Panc1 (cell line): ENCODE data around the gene SFSWAP. TPM values are rescaled to one million over a fixed set of nuclear protein-coding genes. Genes with fewer than 3 reads are reported as not detected.

ENCODE experiments used
- ATAC-seq: fragments of 200-7000 bp; cut with Tn5 transposase; 2 replicates; pipeline ENCODE4 v1.9.1; 2020; ENCODE audit warnings: mild to moderate bottlenecking, moderate library complexity
- BruUV-seq: library from RNA; stranded (reverse); fragments of 400-500 nt; replicated peaks from 2 replicates; lab custom pipeline; 2021; lab: Mats Ljungman, UMichigan
- CTCF ChIA-PET: fragments of 300-600 bp; sonication (Branson Sonifier 250); formaldehyde crosslinking; loops from one replicate; lab custom pipeline; 2022; ENCODE audit warnings: antibody characterized with exemption; lab: Charles Lee
- POLR2A ChIA-PET: fragments of 300-600 bp; sonication (Branson Sonifier 250); formaldehyde crosslinking; loops from one replicate; lab custom pipeline; 2022; ENCODE audit warnings: antibody characterized with exemption; lab: Charles Lee
- DNase-seq: peaks from one replicate; pipeline ENCODE4 v3.0.0-alpha.2; 2010; ENCODE audit warnings: low read depth, low spot score
- H3K27ac ChIP-seq: 2 replicates; pipeline ENCODE4 v1.5.1; 2011; ENCODE audit warnings: mild to moderate bottlenecking, low read length, inconsistent platforms
- H3K27me3 ChIP-seq: fragments of 200-500 bp; sonication (Bioruptor generic); 2 replicates; pipeline ENCODE4 v1.6.0; 2014; ENCODE audit warnings: low read length, inconsistent platforms; ENCODE audit not compliant: control insufficient read depth, insufficient read depth
- H3K36me3 ChIP-seq: fragments of 200-500 bp; sonication (Bioruptor generic); 2 replicates; pipeline ENCODE4 v1.5.1; 2014; ENCODE audit warnings: inconsistent platforms, mild to moderate bottlenecking, low read length, moderate library complexity; ENCODE audit not compliant: control insufficient read depth, insufficient read depth
- H3K4me1 ChIP-seq: 2 replicates; pipeline ENCODE4 v1.5.1; 2011; ENCODE audit warnings: inconsistent platforms, mild to moderate bottlenecking, low read length, moderate library complexity; ENCODE audit not compliant: control insufficient read depth, insufficient read depth
- H3K4me3 ChIP-seq, 2 experiments: 2 replicates each; pipeline ENCODE4 v1.5.1; 2011 to 2012; ENCODE audit warnings: low read depth in 2 of 2, low read length in 2 of 2, mild to moderate bottlenecking in 2 of 2, inconsistent platforms in 1 of 2, moderate library complexity in 1 of 2
- H3K9me3 ChIP-seq: fragments of 200-500 bp; sonication (Bioruptor generic); 2 replicates; pipeline ENCODE4 v1.5.1; 2014; ENCODE audit warnings: low read depth, mild to moderate bottlenecking, inconsistent platforms, low read length, moderate library complexity; ENCODE audit not compliant: control insufficient read depth, insufficient read depth
- CTCF ChIP-seq: fragments of 450-650 bp; IDR thresholded peaks from 2 replicates; pipeline ENCODE4 v1.5.1; 2017; ENCODE audit warnings: mild to moderate bottlenecking
- POLR2AphosphoS5 ChIP-seq: IDR thresholded peaks from 2 replicates; pipeline ENCODE4 v1.6.1; 2012; ENCODE audit warnings: mild to moderate bottlenecking, low read depth, low read length, moderate library complexity
- REST ChIP-seq, 2 experiments: IDR thresholded peaks; 2 replicates each; pipeline ENCODE4 v1.6.1; 2011 to 2012; ENCODE audit warnings: low read depth in 2 of 2, control low read depth in 1 of 2, low read length in 1 of 2, mild to moderate bottlenecking in 1 of 2, moderate library complexity in 1 of 2; ENCODE audit not compliant: insufficient read depth in 1 of 2
- SIN3A ChIP-seq: IDR thresholded peaks from 2 replicates; pipeline ENCODE4 v1.6.1; 2012; ENCODE audit warnings: low read depth, mild to moderate bottlenecking, low read length, moderate library complexity, borderline replicate concordance; ENCODE audit not compliant: insufficient read depth
- TCF7L2 ChIP-seq: IDR thresholded peaks from 2 replicates; pipeline ENCODE4 v1.6.1; 2011; ENCODE audit warnings: mild to moderate bottlenecking, low read depth, low read length, inconsistent platforms
- in situ Hi-C: cut with HindIII; loops from 2 replicates; pipeline ENCODE4 v1.10.0; 2016; ENCODE audit warnings: low sequenced_read_pairs, low pct_unique_long_range_greater_than_20kb
- intact Hi-C: fragments of 100-400 bp; cut with micrococcal nuclease; formaldehyde crosslinking; loops from one replicate; pipeline ENCODE4 v1.10.0; 2022; ENCODE audit not compliant: unreplicated experiment
- total RNA-seq: library from RNA; stranded (reverse); gene quantifications from one replicate; pipeline ENCODE4 v1.2.1, GENCODE V29; 2021; ENCODE audit not compliant: unreplicated experiment

The SFSWAP gene
- total RNA-seq, 1 experiment from 2014 or later: 41.6 TPM

- ATAC-seq: no peak
- no peak for TF ChIP-seq REST (IDR thresholded peaks at IDR 0.05; ENCODE audit: insufficient read depth in 1 of 2, low read depth in 2 of 2, low read length in 1 of 2)
- no peak for TF ChIP-seq POLR2AphosphoS5
- no peak for TF ChIP-seq CTCF
- TF ChIP-seq SIN3A: no peak
- TF ChIP-seq TCF7L2: no peak
- Histone ChIP-seq H3K4me1 (no peaks in the 10 kb centered on the region; the same call in 1 of the 2 replicates), H3K27me3 (no peaks in the 10 kb centered on the region), H3K36me3 (no peaks in the 10 kb centered on the region), H3K4me3 (no peak overlapping the region), H3K9me3 (no peaks in the 10 kb centered on the region), H3K27ac (no peak overlapping the region)
- intact Hi-C loops: no loop called here
- DNase-seq: no peak
- ChIA-PET CTCF (no interaction called here), POLR2A (no interaction called here)
- BruUV-seq: no TSS peak
- in situ Hi-C loops: no loop called here
Measured at GRCh38 chr12:131801254-131801866, 90.5 kb downstream of the SFSWAP start.

- ChIA-PET CTCF (no interaction called here), POLR2A (no interaction called here)
- Histone ChIP-seq H3K36me3 (no peaks in the 10 kb centered on the region), H3K27me3 (no peaks in the 10 kb centered on the region), H3K4me3 (no peak overlapping the region), H3K4me1 (no peaks in the 10 kb centered on the region; the same call in 1 of the 2 replicates), H3K9me3 (no peaks in the 10 kb centered on the region), H3K27ac (no peak overlapping the region)
- ATAC-seq (no peak), DNase-seq (no peak)
- BruUV-seq: no TSS peak
- intact Hi-C loops: no loop called here
- TF ChIP-seq TCF7L2 (0 out of 2 replicates have a peak, but pooled peaks have one; percentile 31), REST (IDR thresholded peaks at IDR 0.05; ENCODE audit: insufficient read depth in 1 of 2, low read depth in 2 of 2, low read length in 1 of 2) (no peak)
- in situ Hi-C loops: no loop called here
Measured at GRCh38 chr12:131803961-131804521, 93.2 kb downstream of the SFSWAP start.
